Endometrium (tissue), 2 donors: ENCODE data around the gene SIGLEC11.
"Not testable (repeated sequence)": the region's sequence is repeated elsewhere in the genome, so short reads cannot be mapped to it uniquely, and the experiment has no call there.

ENCODE experiments used
- FAIRE-seq: peaks from 2 replicates; lab custom pipeline; 2012; peaks lifted over from hg19 to GRCh38; lab: Jason Lieb, UNC
- donor health status: control.
- donor health status: control.

The SIGLEC11 gene, protein sequence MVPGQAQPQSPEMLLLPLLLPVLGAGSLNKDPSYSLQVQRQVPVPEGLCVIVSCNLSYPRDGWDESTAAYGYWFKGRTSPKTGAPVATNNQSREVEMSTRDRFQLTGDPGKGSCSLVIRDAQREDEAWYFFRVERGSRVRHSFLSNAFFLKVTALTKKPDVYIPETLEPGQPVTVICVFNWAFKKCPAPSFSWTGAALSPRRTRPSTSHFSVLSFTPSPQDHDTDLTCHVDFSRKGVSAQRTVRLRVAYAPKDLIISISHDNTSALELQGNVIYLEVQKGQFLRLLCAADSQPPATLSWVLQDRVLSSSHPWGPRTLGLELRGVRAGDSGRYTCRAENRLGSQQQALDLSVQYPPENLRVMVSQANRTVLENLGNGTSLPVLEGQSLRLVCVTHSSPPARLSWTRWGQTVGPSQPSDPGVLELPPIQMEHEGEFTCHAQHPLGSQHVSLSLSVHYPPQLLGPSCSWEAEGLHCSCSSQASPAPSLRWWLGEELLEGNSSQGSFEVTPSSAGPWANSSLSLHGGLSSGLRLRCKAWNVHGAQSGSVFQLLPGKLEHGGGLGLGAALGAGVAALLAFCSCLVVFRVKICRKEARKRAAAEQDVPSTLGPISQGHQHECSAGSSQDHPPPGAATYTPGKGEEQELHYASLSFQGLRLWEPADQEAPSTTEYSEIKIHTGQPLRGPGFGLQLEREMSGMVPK

GRCh38 chr19:49960980-49961379 is at the start of gene SIGLEC11:
Gene SIGLEC11, minus strand, starts transcription at chr19:49961172. Its CDS starts 91 bp downstream, at chr19:49961081.
- not testable (repeated sequence) for FAIRE-seq

DNA sequence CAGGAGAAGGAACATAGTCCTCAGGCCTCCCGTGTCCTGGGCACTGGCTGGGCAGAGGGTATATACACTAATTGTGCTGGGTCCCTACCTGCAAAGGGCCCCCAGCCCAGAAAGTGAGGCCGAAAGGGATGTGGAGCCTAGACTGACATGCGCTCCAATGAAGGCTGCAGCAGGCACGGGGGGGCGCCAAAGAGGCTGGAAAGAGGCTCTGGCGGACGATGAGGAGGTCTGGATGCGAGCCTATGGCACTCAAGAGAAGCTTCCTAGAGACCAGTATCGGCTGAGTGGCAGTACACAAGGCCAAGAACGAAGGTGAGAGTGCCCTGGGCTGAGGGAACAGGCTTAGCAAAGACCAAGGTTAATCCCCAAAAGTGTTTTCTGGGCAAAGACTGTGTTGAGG is 47.6 kb upstream of the SIGLEC11 start:
- no peak for FAIRE-seq

DNA sequence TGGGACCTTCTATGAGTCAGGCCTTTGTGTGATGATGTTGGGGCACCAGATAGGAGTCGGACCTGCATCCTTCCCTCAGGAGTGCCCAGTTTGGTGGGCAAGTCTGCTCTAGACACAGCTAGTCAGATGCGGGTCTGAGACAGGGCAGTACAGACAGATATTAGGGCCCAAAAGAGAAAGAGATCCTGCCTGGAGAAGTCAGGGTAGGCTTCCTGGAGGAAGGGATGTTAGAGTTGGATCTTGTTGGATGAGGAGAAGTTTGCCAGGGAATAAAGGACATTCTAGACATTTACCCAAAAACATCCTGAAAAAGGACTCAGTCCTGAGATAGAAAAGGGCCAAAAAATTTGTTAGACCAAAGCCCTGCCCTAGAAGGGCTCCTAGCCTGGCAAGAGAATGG is 47.0 kb upstream of the SIGLEC11 start:
- FAIRE-seq = no peak

GRCh38 chr19:50007170-50007569 is 46.2 kb upstream of the SIGLEC11 start:
- FAIRE-seq = no peak

DNA sequence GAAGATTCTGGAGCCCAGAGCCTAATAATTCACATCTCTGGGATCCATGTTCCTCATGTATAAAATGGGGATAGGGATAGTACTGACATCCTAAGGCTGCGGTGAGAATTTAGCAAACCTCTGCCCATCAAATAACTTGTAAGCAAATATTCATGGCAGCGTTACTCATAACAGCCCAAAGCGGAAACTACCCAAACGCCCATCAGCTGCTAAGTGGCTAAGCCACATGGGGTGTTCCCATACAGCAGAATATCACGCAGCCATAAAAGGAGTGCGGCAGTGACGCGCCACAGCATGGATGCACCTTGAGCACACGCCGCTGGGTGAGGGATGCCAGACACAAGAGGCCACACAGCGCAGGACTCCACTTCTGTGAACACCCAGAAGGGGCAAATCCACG is 44.5 kb upstream of the SIGLEC11 start:
- FAIRE-seq = no peak

- no peak for FAIRE-seq
Observed at GRCh38 chr19:50003810-50004419, 42.9 kb upstream of the SIGLEC11 start.

DNA sequence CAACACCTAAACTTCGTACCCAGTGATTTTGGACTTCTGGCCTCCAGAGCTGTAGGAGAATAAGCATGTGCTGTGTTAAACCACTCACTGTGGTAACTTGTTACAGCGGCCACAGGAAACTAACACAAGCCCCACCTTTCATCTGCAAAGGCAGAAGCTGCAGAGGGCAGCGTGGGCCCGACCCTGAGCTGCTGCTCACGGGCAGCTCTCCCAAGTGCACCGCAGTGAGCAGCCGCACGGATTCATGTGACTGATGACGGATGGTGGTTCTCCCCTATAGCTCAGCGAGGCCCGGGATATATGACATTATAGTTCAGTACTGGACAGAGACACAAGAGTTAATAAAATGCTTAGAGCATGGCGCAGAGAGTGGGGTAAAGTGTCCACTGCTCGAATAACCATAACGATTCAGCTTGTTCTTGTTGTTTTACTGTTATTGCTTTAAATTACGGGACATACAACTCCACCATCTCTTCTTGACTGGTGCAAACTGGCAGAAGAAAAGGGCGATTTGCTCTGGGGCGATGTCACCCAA is 42.3 kb upstream of the SIGLEC11 start:
- no peak for FAIRE-seq

DNA sequence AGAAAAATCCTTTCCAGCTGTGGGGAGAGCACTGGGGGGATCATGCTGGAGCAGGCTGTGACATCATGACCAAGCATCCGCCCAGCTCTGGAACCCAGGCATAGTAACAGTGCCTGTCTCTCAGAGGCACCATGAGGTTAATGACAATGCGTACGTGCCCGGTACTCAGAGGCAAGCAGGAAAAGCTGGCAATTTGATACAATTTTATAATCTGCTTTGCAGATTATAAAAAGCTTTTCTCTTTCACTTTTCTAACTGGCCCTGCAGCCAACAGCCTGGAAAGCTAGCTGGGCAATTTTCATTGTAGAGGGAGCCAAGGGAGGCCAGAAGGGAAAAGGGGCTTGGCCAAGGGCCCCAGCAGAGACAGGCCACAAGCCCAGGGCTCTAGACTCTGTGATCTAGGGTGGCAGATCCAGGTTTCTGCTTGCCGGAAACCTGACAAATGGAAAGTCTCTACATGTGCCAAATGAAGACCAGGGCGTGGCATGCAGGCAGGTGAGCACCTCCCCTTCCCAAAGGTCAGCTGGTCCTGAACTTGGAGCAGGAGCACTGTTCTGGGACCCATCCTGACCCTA is 41.5 kb upstream of the SIGLEC11 start:
- FAIRE-seq = no peak

- no peak for FAIRE-seq
Observed at GRCh38 chr19:50001775-50002174, 40.8 kb upstream of the SIGLEC11 start.

DNA sequence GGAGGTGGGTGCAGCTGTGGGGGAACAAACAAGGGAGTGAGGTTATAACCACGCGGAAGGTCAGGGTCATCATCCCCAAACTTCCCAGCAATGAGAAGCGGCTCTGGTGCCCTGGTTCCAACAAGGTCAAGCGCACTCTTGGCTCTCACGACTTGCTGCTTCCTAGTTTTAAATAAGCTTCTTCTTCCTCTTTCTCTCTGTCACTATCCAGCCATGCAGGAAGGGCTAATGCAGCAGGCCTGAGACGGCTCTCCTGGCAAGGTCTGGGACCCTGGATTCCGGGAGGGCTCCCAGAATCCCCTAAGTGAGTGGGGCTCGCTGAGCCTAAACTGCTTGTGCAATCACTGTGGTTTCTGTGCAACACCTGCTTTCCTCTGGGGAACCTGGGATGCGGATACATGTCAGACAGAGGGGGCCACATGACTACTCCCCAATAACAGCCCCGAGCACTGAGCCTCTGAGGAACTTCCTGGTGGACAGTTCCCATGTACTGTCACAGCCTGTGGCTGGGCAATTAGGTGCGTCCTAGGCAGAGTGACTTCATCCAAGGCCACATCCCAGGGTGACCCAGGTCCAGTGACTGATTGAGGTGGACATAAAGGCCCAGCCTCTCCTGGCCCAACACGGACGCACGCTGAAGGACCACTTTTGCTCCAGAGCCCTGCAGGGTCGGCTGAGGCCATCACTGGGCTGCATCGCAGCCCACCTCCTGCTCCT is 40.0 kb upstream of the SIGLEC11 start:
- no peak for FAIRE-seq

DNA sequence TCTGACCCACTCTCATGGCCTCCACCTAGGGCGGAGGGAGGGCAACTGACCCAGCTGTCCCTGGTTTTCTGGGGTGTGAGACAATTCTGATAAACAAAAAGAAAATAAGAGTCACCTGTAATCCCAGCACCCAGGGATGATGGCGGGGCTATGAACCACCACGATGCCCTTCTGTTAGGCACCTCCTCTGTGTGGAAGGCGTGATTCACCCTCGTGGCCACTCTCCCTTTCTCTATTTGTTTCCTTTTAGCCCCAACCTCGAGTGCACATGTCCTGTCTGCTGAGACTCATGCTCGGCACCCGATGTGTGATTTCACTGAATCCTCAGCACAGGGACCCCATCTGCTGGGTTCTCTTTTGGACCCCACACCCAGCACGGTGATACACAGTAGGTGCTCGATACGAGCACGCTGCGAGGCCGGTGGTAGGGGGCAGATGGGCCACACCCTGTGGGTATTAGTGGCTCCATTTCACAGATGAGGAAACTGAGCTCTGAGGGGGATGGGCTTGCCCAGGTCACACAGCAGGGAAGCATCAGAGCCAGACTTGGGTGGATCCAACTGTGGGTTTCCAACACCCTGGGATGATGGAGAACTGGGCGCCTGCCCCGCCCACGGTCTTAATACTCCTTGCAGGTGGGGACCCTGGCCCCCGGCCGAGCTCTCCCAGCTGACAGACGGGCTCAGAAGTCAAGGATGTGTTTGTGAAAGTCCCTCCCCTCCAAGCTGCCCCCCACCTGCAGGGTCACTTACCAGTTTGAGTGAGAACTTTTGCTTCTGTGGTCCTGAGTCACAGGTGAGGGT is 39.3 kb upstream of the SIGLEC11 start:
- FAIRE-seq = no peak

DNA sequence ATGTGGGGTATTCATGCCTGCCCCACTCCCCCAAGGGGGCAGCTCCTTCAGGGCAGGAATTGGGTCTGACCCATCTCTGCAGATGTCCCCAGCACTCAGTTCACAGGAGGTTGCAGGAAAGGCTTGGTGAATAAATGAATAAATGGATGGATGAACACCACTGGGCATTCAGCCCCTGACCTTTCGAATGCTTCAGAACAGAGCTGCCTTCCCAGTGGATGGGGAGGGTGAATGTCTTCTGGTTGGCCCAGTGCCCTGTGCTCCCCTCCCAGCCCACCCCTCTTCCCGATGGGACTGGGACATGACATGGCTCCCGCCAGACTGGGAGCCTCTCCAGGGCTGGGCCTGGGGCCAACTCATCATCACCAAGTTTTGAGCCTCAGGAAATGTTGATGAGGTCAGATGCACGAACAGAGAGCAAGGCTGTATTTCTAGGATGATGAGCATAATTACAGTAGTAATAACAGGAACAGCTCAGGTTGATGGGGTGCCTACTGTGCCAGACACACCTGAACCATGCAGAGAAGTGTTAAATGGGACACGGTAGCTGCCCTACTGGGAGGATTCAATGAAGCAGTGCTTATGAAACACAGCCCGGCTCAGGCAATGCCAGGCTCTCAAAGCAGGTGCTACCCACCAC is 38.5 kb upstream of the SIGLEC11 start:
- FAIRE-seq = no peak

GRCh38 chr19:49997709-49998108 is 36.7 kb upstream of the SIGLEC11 start:
- FAIRE-seq = no peak

DNA sequence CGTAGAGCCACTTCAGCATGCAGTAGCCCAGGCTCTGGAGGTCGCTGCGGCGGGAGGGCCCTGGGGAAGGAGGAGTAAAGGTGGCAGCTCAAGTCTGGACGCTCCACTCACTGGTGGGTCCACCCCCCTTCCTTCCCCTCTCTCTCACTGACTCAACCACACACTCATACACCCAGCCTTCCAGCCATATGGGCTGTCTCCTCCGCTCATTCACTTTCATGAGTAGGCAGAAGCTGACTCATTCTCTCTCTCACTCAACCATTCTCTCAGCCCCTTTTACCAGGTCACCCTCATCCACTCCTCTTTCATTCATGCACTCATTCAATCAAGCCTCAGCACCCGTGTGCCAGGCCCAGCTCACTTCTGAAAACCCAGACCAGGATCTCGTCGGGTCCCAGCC is 27.5 kb upstream of the SIGLEC11 start:
- FAIRE-seq = no peak

GRCh38 chr19:49988007-49988406 is 27.0 kb upstream of the SIGLEC11 start:
- FAIRE-seq = no peak

- FAIRE-seq = no peak
Observed at GRCh38 chr19:49987159-49987698, 26.3 kb upstream of the SIGLEC11 start.

- FAIRE-seq = no peak
Observed at GRCh38 chr19:49986354-49986753, 25.4 kb upstream of the SIGLEC11 start.

- FAIRE-seq = no peak
Observed at GRCh38 chr19:49985871-49986270, 24.9 kb upstream of the SIGLEC11 start.

DNA sequence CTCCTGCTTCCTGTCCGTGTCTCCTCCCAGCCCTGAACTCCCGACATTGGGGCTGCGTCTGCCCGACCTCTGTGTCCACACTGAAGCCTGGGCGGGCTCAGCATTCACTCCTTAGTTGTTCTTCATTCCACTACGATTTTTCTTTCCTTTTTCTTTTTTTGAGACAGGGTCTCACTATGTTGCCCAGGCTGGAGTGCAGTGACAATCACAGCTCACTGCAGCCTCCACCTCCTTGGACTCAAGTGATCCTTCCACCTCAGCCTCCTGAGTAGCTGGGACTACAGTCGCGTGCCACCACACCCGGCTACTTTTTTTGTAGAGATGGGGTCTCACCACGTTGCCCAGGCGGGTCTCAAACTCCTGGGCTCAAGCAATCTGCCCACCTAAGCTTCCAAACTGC is 23.5 kb upstream of the SIGLEC11 start:
- FAIRE-seq = no peak

- no peak for FAIRE-seq
Observed at GRCh38 chr19:49983645-49984229, 22.8 kb upstream of the SIGLEC11 start.
